Bronchial epithelial cell (primary cell): ENCODE results near the gene METTL4. TPM values are rescaled to one million over a fixed set of nuclear protein-coding genes. Genes with fewer than 3 reads are reported as not detected.
A peak's percentile ranks its signal among the peaks of the same experiment; 100 is the strongest.

Source experiments
- DNase-seq: peaks from one replicate; pipeline ENCODE4 v3.0.0-alpha.2; 2010; ENCODE audit warnings: low read depth
- FAIRE-seq: peaks from 2 replicates; lab custom pipeline; 2011; peaks lifted over from hg19 to GRCh38; lab: Jason Lieb, UNC
- H3K27me3 ChIP-seq: 2 replicates; pipeline ENCODE4 v1.5.1; 2011; ENCODE audit warnings: low read length; ENCODE audit not compliant: control insufficient read depth, insufficient read depth
- H3K36me3 ChIP-seq: 2 replicates; pipeline ENCODE4 v1.5.1; 2011; ENCODE audit warnings: low read length; ENCODE audit not compliant: control insufficient read depth, insufficient read depth
- H3K4me3 ChIP-seq: 2 replicates; pipeline ENCODE4 v1.5.1; 2011; ENCODE audit warnings: mild to moderate bottlenecking, low read depth, low read length, control low read depth
- total RNA-seq: library from RNA; depleted of rRNA; stranded (reverse); fragments of >200 nt; gene quantifications from 2 replicates; pipeline ENCODE4 v1.2.1, GENCODE V29; 2014
- TF ChIP-seq, protein P1 (sequence below): IDR thresholded peaks from 2 replicates; pipeline ENCODE4 v1.5.1; 2011; ENCODE audit warnings: mild to moderate bottlenecking, moderate library complexity, low read length, control low read depth, inconsistent platforms; ENCODE audit not compliant: insufficient read depth, severe bottlenecking

METTL4 gene
- total RNA-seq, 1 donor from 2014 or later = 8.2 TPM

DNA sequence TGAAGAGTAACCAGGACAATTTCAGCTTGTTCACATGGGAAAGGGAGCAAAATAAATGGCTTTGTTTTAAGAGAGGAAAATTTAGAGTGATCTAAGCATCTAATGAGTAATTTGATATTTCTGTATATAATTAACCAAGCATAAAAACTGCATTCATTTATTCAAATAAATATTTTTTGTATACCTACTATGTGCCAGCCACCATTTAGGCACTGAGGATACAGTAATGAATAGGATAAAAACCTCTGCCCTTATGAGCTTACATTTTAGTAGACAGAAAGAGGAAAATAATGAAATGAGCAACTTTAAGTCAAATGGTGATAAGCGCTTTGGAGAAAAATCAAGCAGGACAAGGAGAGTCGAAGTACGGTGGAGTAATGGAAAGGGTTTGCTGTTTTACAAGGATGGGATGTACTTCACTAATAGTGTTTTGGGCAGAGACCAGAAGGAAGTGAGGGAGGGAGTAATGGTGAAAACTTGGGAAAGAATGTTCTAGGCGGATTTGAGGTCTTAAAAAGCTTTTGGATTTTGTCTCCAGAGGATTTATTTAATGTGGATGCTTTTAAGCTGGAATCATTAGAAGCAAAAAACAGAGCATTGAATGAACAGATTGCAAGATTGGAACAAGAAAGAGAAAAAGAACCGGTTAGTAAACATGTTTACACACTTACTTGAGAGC is 17.5 kb upstream of the METTL4 start:
- FAIRE-seq (no peak), DNase-seq (no peak)
- Histone ChIP-seq H3K36me3 (no peaks in the 10 kb centered on the region), H3K27me3 (no peaks in the 10 kb centered on the region), H3K4me3 (no peak overlapping the region)
- TF ChIP-seq, protein P1, sequence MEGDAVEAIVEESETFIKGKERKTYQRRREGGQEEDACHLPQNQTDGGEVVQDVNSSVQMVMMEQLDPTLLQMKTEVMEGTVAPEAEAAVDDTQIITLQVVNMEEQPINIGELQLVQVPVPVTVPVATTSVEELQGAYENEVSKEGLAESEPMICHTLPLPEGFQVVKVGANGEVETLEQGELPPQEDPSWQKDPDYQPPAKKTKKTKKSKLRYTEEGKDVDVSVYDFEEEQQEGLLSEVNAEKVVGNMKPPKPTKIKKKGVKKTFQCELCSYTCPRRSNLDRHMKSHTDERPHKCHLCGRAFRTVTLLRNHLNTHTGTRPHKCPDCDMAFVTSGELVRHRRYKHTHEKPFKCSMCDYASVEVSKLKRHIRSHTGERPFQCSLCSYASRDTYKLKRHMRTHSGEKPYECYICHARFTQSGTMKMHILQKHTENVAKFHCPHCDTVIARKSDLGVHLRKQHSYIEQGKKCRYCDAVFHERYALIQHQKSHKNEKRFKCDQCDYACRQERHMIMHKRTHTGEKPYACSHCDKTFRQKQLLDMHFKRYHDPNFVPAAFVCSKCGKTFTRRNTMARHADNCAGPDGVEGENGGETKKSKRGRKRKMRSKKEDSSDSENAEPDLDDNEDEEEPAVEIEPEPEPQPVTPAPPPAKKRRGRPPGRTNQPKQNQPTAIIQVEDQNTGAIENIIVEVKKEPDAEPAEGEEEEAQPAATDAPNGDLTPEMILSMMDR = no peak

DNA sequence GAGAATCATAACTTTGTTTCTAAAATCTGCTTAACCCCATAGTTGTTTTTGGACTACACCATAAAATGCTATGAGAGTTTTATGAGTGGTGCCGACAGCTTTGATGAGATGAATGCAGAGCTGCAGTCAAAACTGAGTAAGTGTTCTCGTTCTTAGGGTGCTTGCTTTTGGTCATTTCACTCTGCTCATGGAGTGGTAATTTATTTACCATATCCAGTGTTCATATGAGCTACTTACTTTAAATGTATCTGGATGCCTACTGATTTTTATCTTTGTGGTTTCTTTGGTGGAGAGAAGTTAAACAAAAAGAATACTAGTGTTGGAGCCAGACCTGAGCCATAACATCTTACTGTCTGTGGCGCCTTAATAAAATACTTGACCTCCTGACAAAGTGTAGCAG is 16.5 kb upstream of the METTL4 start:
- DNase-seq = no peak
- FAIRE-seq = no peak
- Histone ChIP-seq H3K36me3 (no peaks in the 10 kb centered on the region), H3K4me3 (no peak overlapping the region), H3K27me3 (no peaks in the 10 kb centered on the region)
- TF ChIP-seq, protein P1 = no peak

DNA sequence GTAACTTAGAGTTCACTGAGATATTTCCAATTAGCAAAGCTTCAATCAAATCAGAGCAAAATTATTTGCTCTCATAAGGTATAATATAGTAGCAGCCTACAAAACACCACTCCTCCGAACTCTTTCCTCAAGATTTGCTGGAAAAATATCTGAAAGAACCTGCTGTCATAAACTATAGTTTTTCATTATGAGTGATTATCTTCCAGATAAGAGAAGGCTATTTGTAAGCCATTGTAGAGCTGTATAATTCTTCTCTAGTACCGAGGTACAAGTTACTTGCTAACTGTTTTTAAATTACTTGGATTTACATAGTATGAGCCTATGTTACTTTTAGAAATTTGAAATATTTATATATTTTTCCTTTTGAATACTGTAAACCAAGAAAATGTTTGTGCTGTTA is 2.1 kb upstream of the METTL4 start:
- no peaks in the 10 kb centered on the region for H3K36me3 ChIP-seq
- no peaks in the 10 kb centered on the region for H3K27me3 ChIP-seq
- no peak for DNase-seq
- no peak for FAIRE-seq
- TF ChIP-seq, protein P1 = no peak
- H3K4me3 ChIP-seq = no peak overlapping the region

DNA sequence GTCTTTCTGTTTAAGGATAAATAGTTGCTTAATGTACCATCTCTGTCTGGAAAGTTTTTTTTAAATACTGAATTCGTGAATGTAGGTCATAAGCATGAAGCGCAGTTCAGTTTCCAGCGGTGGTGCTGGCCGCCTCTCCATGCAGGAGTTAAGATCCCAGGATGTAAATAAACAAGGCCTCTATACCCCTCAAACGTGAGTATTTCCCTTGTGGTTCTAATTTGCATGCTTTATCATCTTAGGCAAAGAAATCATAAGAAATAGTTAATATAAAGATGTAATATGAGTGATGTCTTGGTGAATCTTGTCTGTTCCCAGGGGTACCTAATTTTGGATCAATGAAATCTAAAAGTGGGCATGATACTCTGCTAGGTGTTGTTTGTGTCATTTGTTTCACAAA is 1.6 kb upstream of the METTL4 start:
- Histone ChIP-seq H3K4me3 (peak overlapping the region; percentile 7), H3K36me3 (no peaks in the 10 kb centered on the region)

DNA sequence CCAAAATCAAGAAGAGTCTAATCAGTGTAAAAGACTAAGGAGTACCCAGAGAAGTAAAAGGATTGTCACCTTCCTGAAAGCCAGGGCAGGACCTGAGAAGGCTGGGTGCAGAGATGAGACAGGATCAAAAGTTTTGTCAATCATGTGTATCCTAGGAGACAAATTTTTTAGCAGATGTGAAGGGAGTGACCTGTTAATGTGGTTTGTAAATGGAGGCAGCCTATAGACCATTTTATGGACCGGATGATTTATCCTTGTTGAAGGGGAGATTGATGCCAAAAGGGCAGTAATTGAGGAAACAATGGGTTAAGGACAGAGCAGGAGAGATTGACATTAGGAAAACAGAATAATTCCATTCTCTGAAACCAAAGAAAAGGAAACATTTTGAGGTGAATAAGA is 865 bp upstream of the METTL4 start:
- FAIRE-seq = no peak
- H3K4me3 ChIP-seq = peak overlapping the region; percentile 69
- no peaks in the 10 kb centered on the region for H3K27me3 ChIP-seq
- TF ChIP-seq, protein P1 = no peak
- no peaks in the 10 kb centered on the region for H3K36me3 ChIP-seq
- DNase-seq = no peak

More for the DNA sequence above, 1.6 kb upstream of the METTL4 start:
- no peak for FAIRE-seq
- H3K27me3 ChIP-seq = no peaks in the 10 kb centered on the region
- DNase-seq = no peak
- TF ChIP-seq, protein P1 = no peak

DNA sequence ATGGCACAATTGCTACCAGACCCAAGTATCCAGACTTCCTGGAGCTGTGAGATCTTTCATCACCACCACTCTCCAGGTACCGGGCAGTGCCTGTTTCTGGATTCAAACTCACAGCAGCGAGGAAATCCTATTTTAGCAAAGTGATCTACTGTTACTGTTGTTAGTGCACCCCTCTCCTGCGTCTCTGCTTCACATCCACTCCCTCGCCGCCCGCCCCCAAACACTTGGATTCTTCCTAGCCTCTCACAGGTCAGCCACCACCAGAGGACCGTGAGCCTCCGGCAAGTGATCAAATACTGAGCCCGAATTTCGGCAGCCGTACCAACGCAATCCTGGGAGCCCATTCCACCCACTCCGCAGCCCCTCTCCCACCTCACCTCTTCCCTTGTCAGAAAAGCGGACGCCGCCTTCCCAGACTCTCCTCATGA is 519 bp downstream of the METTL4 start:
- DNase-seq = peak; percentile 52
- Histone ChIP-seq H3K36me3 (no peaks in the 10 kb centered on the region), H3K4me3 (peak overlapping the region; percentile 69), H3K27me3 (no peaks in the 10 kb centered on the region)
- TF ChIP-seq, protein P1 = peak; percentile 17
- no peak for FAIRE-seq
